Measurements from ENCODE around the gene GPR15.

DNA sequence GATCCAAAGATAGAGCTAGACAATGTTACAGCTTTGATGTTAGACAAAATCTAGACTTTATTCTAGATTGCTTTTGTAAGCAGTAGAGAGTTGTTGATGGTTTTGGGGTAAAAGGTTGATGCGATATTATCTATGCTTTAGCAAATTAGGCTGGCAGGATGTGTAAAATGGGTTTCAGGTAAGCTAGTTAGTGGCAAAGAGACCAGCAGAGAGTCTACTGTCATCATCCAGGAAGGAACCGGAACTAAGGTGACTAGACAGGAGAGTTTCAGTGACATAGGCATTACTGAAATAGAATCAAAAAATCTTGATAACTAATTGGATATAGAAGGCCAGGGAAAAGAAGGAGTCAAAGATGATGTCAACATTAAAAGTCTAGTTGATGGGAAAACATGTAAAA lies 23.2 kb upstream of the GPR15 start:
- TF ChIP-seq POLR2A (IDR thresholded peaks at IDR 0.05) (no peak), CTCF (IDR thresholded peaks at IDR 0.05) (no peak)
